Measurements from ENCODE around the gene PTPRT. TPM values are rescaled to one million over a fixed set of nuclear protein-coding genes. Genes with fewer than 3 reads are reported as not detected.

The PTPRT gene
- total RNA-seq, 4 donors from 2014 or later = 0.72 to 2.5 (median 1.4) TPM

- no peak overlapping the region for H3K4me3 ChIP-seq
- no peak overlapping the region for H3K27ac ChIP-seq
- TF ChIP-seq CTCF (IDR thresholded peaks at IDR 0.05) = no peak
- no peak for TF ChIP-seq POLR2AphosphoS5 (IDR thresholded peaks at IDR 0.05)
- no peak for TF ChIP-seq POLR2A (IDR thresholded peaks at IDR 0.05)
- H3K36me3 ChIP-seq = no peaks in the 10 kb centered on the region
- no peaks in the 10 kb centered on the region for H3K4me1 ChIP-seq
- no peaks in the 10 kb centered on the region for H3K9me3 ChIP-seq
- 50% methylated on average over 7 of the region's 7 CpGs for WGBS
- DNase-seq (ENCODE audit: low spot score in 2 of 2) = no peak
- H3K27me3 ChIP-seq = peaks cover 4% of the 10 kb centered on the region
Observed at GRCh38 chr20:42857446-42857845, 332.3 kb downstream of the PTPRT start.

- no peak overlapping the region for H3K4me3 ChIP-seq
- TF ChIP-seq EP300 (IDR thresholded peaks at IDR 0.05) (no peak), POLR2A (IDR thresholded peaks at IDR 0.05) (no peak), CTCF (IDR thresholded peaks at IDR 0.05) (no peak), POLR2AphosphoS5 (IDR thresholded peaks at IDR 0.05) (no peak)
- no peak overlapping the region for H3K27ac ChIP-seq
- peaks cover 4% of the 10 kb centered on the region for H3K4me1 ChIP-seq
- peaks cover 4% of the 10 kb centered on the region for H3K27me3 ChIP-seq
- 80% methylated on average over 1 of the region's 1 CpG for WGBS
- no peaks in the 10 kb centered on the region for H3K36me3 ChIP-seq
- no peaks in the 10 kb centered on the region for H3K9me3 ChIP-seq
- no peak for DNase-seq (ENCODE audit: low spot score in 2 of 2)
Observed at GRCh38 chr20:42855896-42856295, 333.8 kb downstream of the PTPRT start.

GRCh38 chr20:42852691-42853090, 337.0 kb downstream of the PTPRT start:
- peaks cover 4% of the 10 kb centered on the region for H3K27me3 ChIP-seq
- no peak overlapping the region for H3K4me3 ChIP-seq
- no peak for DNase-seq (ENCODE audit: low spot score in 2 of 2)
- no peaks in the 10 kb centered on the region for H3K36me3 ChIP-seq
- no peaks in the 10 kb centered on the region for H3K9me3 ChIP-seq
- TF ChIP-seq CTCF (IDR thresholded peaks at IDR 0.05) (no peak), POLR2A (IDR thresholded peaks at IDR 0.05) (no peak)
- peaks cover 4% of the 10 kb centered on the region for H3K4me1 ChIP-seq
- H3K27ac ChIP-seq = no peak overlapping the region

- WGBS = 73% methylated on average over 8 of the region's 8 CpGs
- Histone ChIP-seq H3K4me1 (peaks cover 4% of the 10 kb centered on the region), H3K36me3 (no peaks in the 10 kb centered on the region)
Observed at GRCh38 chr20:42846784-42847490, 342.8 kb downstream of the PTPRT start.

GRCh38 chr20:42844751-42845150, 345.0 kb downstream of the PTPRT start:
- no peak for DNase-seq (ENCODE audit: low spot score in 2 of 2)
- H3K4me3 ChIP-seq = no peak overlapping the region
- no peaks in the 10 kb centered on the region for H3K36me3 ChIP-seq
- no peak for TF ChIP-seq POLR2A (IDR thresholded peaks at IDR 0.05)
- TF ChIP-seq EP300 (IDR thresholded peaks at IDR 0.05) = no peak
- 89% methylated on average over 4 of the region's 6 CpGs for WGBS
- no peaks in the 10 kb centered on the region for H3K9me3 ChIP-seq
- no peak overlapping the region for H3K27ac ChIP-seq
- H3K27me3 ChIP-seq = no peaks in the 10 kb centered on the region
- no peaks in the 10 kb centered on the region for H3K4me1 ChIP-seq

More at GRCh38 chr20:42846784-42847490, 342.8 kb downstream of the PTPRT start:
- no peak overlapping the region for H3K4me3 ChIP-seq
- TF ChIP-seq CTCF (IDR thresholded peaks at IDR 0.05) (no peak), POLR2AphosphoS5 (IDR thresholded peaks at IDR 0.05) (no peak)
- H3K27ac ChIP-seq = no peak overlapping the region
- H3K9me3 ChIP-seq = no peaks in the 10 kb centered on the region
- H3K27me3 ChIP-seq = no peaks in the 10 kb centered on the region
- DNase-seq (ENCODE audit: low spot score in 2 of 2) = no peak

GRCh38 chr20:42837456-42837855, 352.2 kb downstream of the PTPRT start:
- no peaks in the 10 kb centered on the region for H3K36me3 ChIP-seq
- no peak overlapping the region for H3K4me3 ChIP-seq
- peaks cover 8% of the 10 kb centered on the region for H3K4me1 ChIP-seq
- DNase-seq (ENCODE audit: low spot score in 2 of 2) = no peak
- H3K27ac ChIP-seq = no peak overlapping the region
- H3K9me3 ChIP-seq = no peaks in the 10 kb centered on the region
- H3K27me3 ChIP-seq = no peaks in the 10 kb centered on the region
- TF ChIP-seq POLR2A (IDR thresholded peaks at IDR 0.05) (no peak), EP300 (IDR thresholded peaks at IDR 0.05) (no peak), POLR2AphosphoS5 (IDR thresholded peaks at IDR 0.05) (no peak), CTCF (IDR thresholded peaks at IDR 0.05) (no peak)
- 91% methylated on average over 3 of the region's 3 CpGs for WGBS

Data from suprapubic skin (tissue), 4 donors.